ENCODE measurements around the gene LRRC52. TPM values are rescaled to one million over a fixed set of nuclear protein-coding genes. Genes with fewer than 3 reads are reported as not detected.

Gene LRRC52
- total and polyA plus RNA-seq, 9 of the 15 experiments (the other 6 are each of a cell fraction or from before 2014, with no cell fraction given) = not detected

GRCh38 chr1:165525708-165526107, 18.1 kb upstream of the LRRC52 start:
- POLR2A ChIA-PET = interaction anchor here (0.6 to 1.5 kb wide), 4 partner anchors 9 to 390 kb away, joined by 3 to 5 read pairs (median 3); no protein-coding TSS in a partner anchor
- TF ChIP-seq ZKSCAN3 (CRISPR knock-in tag; IDR thresholded peaks at IDR 0.05) (no peak), SMARCB1 (IDR thresholded peaks at IDR 0.05; ENCODE audit: insufficient read length, low read depth) (no peak), NR1H2 (CRISPR knock-in tag; IDR thresholded peaks at IDR 0.05) (no peak)
- TF ChIP-seq, protein P1, sequence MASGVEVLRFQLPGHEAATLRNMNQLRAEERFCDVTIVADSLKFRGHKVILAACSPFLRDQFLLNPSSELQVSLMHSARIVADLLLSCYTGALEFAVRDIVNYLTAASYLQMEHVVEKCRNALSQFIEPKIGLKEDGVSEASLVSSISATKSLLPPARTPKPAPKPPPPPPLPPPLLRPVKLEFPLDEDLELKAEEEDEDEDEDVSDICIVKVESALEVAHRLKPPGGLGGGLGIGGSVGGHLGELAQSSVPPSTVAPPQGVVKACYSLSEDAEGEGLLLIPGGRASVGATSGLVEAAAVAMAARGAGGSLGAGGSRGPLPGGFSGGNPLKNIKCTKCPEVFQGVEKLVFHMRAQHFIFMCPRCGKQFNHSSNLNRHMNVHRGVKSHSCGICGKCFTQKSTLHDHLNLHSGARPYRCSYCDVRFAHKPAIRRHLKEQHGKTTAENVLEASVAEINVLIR (CRISPR knock-in tag; IDR thresholded peaks at IDR 0.05) = no peak
- no peak for DNase-seq (ENCODE audit: extremely low read depth in 1 of 4, low spot score in 3 of 4)

More at GRCh38 chr1:165525708-165526107, 18.1 kb upstream of the LRRC52 start:
- Histone ChIP-seq H3K27ac (ENCODE audit: extremely low read depth, low read depth, low read length) (no peak overlapping the region), H3K9ac (ENCODE audit: insufficient read depth in 1 of 2, low read depth in 2 of 2, low read length in 2 of 2) (no peak overlapping the region), H3K27me3 (ENCODE audit: control insufficient read depth in 2 of 2, insufficient read depth in 2 of 2, low read length in 2 of 2) (peaks cover 3 to 5% of the 10 kb centered on the region in 2 experiments; a peak in 2 of 5 replicates), H3K4me3 (no peak overlapping the region), H3K79me2 (ENCODE audit: control insufficient read depth, insufficient read depth, low read length) (no peaks in the 10 kb centered on the region), H3K4me1 (replicated peaks in 1 of 2; ENCODE audit: control insufficient read depth in 2 of 2, insufficient read depth in 2 of 2, low read length in 2 of 2) (no peaks in the 10 kb centered on the region; a peak in 1 of 5 replicates), H3K36me3 (ENCODE audit: control insufficient read depth, insufficient read depth, low read length) (no peaks in the 10 kb centered on the region), H2AFZ (ENCODE audit: low read depth, low read length) (no peak overlapping the region), H3K9me1 (ENCODE audit: control insufficient read depth, insufficient read depth, low read length) (no peaks in the 10 kb centered on the region), H3K9me3 (replicated peaks; ENCODE audit: control insufficient read depth, insufficient read depth, low read depth, low read length) (no peaks in the 10 kb centered on the region), H3K4me2 (ENCODE audit: insufficient read depth, low read length) (no peak overlapping the region), H4K20me1 (replicated peaks; ENCODE audit: control insufficient read depth, insufficient read depth, low read length) (no peaks in the 10 kb centered on the region)
- ATAC-seq (no peak), FAIRE-seq (no peak)
- in situ Hi-C loops (cut with MboI) = no loop called here
- CTCF ChIA-PET (ENCODE audit: low intra/inter-chr PET ratio) = no interaction called here
- WGBS (ENCODE audit: insufficient coverage, low coverage, missing lambda C conversion rate) = 2% methylated on average over 3 of the region's 3 CpGs
- intact Hi-C loops (cut with micrococcal nuclease) = no loop called here
- no TSS peak for BruUV-seq (replicated peaks)
